ENCODE data around the gene NPB.

Gene NPB

DNA sequence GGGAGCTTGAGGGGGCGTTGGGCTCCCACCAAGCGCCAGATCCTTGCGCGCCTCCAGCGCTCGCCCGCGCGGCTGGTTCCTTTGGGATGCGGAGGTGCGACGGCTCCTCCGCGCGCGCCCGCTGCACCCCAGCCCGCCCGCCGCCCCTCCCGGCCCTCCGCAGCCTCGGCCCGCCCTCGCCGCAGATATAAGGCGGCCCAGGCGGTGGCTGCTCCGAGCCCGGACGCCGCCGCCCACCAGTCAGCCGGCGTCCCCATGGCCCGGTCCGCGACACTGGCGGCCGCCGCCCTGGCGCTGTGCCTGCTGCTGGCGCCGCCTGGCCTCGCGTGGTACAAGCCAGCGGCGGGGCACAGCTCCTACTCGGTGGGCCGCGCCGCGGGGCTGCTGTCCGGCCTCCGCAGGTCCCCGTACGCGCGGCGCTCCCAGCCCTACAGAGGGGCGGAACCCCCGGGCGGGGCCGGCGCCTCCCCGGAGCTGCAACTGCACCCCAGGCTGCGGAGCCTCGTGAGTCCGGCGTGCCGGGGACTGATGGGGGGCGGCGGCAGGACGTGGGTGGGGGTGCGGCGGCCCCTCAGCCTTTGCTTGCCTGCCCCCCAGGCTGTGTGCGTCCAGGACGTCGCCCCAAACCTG lies at the start of gene NPB:
Gene NPB, plus strand, starts transcription at position 216 of the 630 bp plus-strand sequence. Its CDS starts 40 bp downstream, at position 256.
- DNase-seq (ENCODE audit: low read depth), result no peak
- TF ChIP-seq, protein P1, sequence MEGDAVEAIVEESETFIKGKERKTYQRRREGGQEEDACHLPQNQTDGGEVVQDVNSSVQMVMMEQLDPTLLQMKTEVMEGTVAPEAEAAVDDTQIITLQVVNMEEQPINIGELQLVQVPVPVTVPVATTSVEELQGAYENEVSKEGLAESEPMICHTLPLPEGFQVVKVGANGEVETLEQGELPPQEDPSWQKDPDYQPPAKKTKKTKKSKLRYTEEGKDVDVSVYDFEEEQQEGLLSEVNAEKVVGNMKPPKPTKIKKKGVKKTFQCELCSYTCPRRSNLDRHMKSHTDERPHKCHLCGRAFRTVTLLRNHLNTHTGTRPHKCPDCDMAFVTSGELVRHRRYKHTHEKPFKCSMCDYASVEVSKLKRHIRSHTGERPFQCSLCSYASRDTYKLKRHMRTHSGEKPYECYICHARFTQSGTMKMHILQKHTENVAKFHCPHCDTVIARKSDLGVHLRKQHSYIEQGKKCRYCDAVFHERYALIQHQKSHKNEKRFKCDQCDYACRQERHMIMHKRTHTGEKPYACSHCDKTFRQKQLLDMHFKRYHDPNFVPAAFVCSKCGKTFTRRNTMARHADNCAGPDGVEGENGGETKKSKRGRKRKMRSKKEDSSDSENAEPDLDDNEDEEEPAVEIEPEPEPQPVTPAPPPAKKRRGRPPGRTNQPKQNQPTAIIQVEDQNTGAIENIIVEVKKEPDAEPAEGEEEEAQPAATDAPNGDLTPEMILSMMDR (IDR thresholded peaks at IDR 0.05; ENCODE audit: insufficient read depth, low read depth, low read length, missing control alignments), result no peak
- no peak within 1 kb of the TSS for H3K4me3 ChIP-seq (ENCODE audit: low read length)

DNA sequence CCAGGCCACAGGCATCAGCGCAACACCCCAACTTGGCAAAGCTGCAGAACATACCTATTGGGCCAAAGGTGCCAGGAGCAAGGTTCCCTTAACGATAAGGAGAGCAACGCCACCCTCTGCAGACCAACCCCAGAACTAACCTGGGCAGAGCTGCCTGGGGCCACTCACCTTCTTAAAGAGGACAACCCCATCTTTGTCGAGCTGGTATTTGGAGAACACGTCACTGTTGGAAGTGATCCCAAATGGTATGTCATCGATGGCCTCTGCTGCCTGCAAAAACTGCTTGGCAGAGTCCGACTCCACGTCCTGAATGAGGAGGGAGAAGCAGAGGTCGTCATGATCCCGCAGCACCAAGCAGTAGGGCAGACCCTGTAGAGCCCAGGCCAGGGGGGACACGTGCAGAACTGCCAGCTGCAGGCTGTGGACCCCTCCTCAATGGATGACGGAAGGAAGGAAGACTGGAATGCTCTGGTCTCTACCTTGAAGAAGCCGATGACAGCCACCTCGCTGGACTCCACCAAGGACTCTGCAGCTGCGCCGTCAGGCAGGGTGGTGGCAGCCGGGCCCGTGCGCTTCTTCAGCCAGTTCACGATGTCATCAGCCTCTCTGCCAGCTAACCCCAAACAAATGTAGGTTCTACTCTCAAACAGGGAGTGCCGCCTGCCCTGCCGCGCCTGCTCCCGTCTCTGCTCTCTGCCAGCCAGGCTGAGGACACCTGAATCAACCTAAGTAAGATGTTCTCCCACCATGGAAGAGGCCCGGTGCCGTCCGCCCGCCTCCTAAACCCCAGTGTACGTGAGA lies 46.9 kb upstream of the NPB start:
- DNase-seq (ENCODE audit: low read depth), result peak; percentile 74
- TF ChIP-seq, protein P1 (IDR thresholded peaks at IDR 0.05; ENCODE audit: insufficient read depth, low read depth, low read length, missing control alignments), result peak; percentile 51
- no peak overlapping the region for H3K4me3 ChIP-seq (ENCODE audit: low read length)

DNA sequence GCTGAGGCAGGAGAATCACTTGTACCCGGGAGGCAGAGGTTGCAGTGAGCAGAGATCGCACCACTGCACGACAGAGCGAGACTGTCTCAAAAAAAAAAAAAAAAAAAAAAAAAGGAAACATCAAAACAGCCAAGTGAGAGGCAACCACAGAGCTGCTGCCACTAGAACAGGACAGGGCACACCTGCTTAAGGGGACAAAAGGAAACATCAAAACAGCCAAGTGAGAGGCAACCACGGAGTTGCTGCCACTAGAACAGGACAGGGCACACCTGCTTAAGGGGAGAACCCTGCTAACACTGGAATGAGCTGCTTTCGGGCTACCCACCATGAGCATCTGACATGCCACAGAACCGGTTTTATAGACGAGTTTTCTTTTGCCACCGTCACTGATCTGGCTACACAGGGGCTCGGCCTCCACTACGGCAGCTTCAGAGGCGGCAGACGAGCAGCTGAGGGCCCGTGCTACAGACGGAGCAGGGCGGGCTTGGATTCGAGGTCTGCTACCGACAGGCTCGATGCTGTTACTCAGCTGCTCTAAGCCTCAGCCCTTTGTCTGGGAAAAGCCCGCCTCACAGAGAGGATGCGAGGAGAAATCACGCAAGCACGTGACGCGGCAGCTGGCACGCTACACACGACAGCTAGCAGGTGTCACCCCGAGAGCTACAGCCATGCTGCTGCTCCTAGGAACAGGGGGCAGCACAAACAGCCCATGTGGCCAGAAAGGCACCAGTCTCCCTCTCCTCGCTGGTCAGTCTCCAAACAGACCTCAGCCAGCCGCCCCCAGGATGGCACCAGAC lies 43.7 kb upstream of the NPB start:
- DNase-seq (ENCODE audit: low read depth), result no peak
- TF ChIP-seq, protein P1 (IDR thresholded peaks at IDR 0.05; ENCODE audit: insufficient read depth, low read depth, low read length, missing control alignments), result no peak
- H3K4me3 ChIP-seq (ENCODE audit: low read length), result peak overlapping the region; percentile 93

DNA sequence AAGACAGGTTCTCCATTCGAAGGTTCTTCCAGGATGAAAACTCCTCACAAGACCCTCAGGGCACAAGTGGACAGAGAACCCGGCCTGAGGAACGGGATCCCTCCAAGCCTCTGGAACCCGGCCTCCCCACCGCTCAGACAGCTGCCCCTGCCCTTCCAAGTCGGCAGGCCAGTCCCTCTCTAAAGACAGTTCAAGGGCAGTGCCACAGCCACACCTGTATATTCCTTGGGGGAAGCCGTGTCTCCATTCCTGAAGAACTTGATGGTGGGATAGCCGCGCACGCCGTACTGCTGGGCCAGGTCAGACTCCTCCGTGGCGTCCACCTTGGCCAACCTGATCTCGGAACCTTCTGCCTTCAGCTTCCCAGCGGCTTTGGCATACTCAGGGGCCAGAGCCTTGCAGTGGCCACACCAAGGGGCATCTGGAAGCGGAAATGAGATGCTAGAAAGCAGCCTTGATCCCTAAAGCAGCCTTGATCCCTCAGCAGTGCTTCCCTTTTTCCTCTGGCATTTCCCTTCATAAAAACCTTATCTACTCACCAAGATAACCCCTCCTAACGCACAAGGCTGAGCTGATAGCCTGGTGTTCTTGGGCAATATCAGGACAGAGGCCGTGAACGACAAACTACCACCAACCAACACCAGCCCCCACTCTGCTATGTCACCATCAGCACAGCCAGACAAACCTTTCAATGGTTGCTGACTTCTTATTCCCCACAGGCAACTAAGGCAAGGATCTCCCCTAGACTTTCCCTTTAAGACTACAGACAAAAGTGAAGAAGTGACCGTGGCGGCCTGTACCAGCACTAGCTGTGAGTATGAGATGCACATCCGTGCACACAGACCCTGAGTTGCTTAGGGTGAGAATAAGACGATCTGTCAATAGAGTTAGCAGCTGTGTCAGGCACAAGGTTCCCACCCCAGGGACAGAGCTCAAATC lies 42.8 kb upstream of the NPB start:
- TF ChIP-seq, protein P1 (IDR thresholded peaks at IDR 0.05; ENCODE audit: insufficient read depth, low read depth, low read length, missing control alignments), result no peak
- H3K4me3 ChIP-seq (ENCODE audit: low read length), result peak overlapping the region; percentile 93
- DNase-seq (ENCODE audit: low read depth), result no peak

DNA sequence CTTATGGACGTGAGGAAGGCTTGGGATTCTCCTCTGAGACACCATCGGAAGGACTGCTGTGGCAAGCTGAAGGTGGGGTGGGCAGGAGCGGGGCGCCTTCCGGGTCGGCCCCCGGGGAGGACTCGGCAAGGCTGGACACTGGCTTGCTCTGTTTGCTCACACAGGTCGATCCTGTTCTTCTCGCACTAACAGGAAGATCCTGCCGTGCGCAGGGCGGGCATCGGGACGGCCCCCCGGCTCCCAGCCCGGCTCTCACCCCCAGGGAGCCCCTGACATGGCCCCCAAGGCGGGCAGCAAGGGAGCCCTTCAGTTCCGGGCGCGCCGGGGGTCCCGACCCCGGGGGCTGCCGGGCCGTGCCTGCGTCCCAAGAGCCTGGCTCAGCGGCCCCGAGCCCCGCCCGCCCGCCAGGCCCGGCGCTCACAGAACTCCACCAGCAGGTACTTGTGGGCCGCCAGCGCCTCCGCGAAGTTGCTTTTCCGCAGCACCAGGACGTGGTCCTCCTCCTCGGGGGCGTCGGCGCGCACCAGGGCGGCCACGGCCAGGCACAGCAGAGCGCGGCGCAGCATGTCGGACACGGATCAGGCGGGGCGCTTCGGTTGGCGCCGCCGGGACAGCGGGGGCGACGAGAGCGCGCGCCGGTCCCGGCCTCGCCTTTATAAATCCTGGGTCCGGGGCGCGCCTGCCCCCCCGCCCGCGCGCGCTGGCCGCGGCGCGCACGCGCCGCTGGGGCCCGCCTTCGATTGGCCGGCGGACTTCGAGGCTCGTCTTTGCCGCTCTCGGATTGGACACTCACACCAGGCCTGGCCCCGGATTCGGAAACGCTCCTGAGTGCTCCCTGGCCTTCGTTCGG lies 41.9 kb upstream of the NPB start, which contains the start of gene P4HB:
Gene P4HB, minus strand, starts transcription at position 630 of the 850 bp plus-strand sequence. Its CDS starts 64 bp downstream, at position 566.
- DNase-seq (ENCODE audit: low read depth), result no peak
- TF ChIP-seq, protein P1 (IDR thresholded peaks at IDR 0.05; ENCODE audit: insufficient read depth, low read depth, low read length, missing control alignments), result no peak
- peak within 1 kb of the TSS; percentile 93 for H3K4me3 ChIP-seq (ENCODE audit: low read length)
